Body of pancreas (tissue), 4 donors: ENCODE results near the gene SH2B2.

ENCODE experiments used
- CTCF ChIP-seq, 7 experiments: fragments of 450-650 bp in 4 of 7; fragments of 200-600 bp in 3 of 7; sonication (generic) in 3 of 7; IDR thresholded peaks; one replicate each; pipeline ENCODE4 v1.5.1; 2016 to 2019; ENCODE audit warnings: antibody characterized with exemption in 7 of 7
- POLR2A ChIP-seq, 3 donors: fragments of 450-650 bp; IDR thresholded peaks; one replicate each; pipeline ENCODE4 v1.6.1; 2016; ENCODE audit warnings: antibody characterized with exemption in 3 of 3, mild to moderate bottlenecking in 2 of 3

GRCh38 chr7:102296514-102296913, 9.8 kb downstream of the SH2B2 start:
- TF ChIP-seq POLR2A (IDR thresholded peaks at IDR 0.05) (no peak), CTCF (IDR thresholded peaks at IDR 0.05) (no peak)
